ENCODE measurements around the gene CKLF.
"Not testable (repeated sequence)": the region's sequence is repeated elsewhere in the genome, so short reads cannot be mapped to it uniquely, and the experiment has no call there.

CKLF gene

GRCh38 chr16:66594739-66595138 lies 42.4 kb downstream of the CKLF start:
- Histone ChIP-seq H3K9ac (ENCODE audit: low read depth, low read length) (no peak overlapping the region), H3K9me3 (ENCODE audit: insufficient read depth, low read depth, low read length) (no peaks in the 10 kb centered on the region), H3K27me3 (ENCODE audit: insufficient read depth, low read length) (no peaks in the 10 kb centered on the region), H3K27ac (ENCODE audit: low read depth, low read length) (no peak overlapping the region), H3K4me3 (ENCODE audit: low read length) (no peak overlapping the region), H3K36me3 (ENCODE audit: insufficient read depth, low read length) (no peaks in the 10 kb centered on the region), H3K4me1 (ENCODE audit: insufficient read depth, low read length) (no peaks in the 10 kb centered on the region)
- 89% methylated on average over 7 of the region's 7 CpGs for WGBS

- H3K9ac ChIP-seq (ENCODE audit: low read depth, low read length); H3K36me3 ChIP-seq (ENCODE audit: insufficient read depth, low read length); H3K9me3 ChIP-seq (ENCODE audit: insufficient read depth, low read depth, low read length); H3K4me1 ChIP-seq (ENCODE audit: insufficient read depth, low read length); H3K4me3 ChIP-seq (ENCODE audit: low read length); H3K27ac ChIP-seq (ENCODE audit: low read depth, low read length); H3K27me3 ChIP-seq (ENCODE audit: insufficient read depth, low read length): not testable (repeated sequence)
- 88% methylated on average over 4 of the region's 4 CpGs for WGBS
These were observed 44.2 kb downstream of the CKLF start for GRCh38 chr16:66596559-66596958.

- H3K4me3 ChIP-seq (ENCODE audit: low read length): no peak overlapping the region
- H3K27me3 ChIP-seq (ENCODE audit: insufficient read depth, low read length): no peaks in the 10 kb centered on the region
- no peak overlapping the region for H3K9ac ChIP-seq (ENCODE audit: low read depth, low read length)
- H3K9me3 ChIP-seq (ENCODE audit: insufficient read depth, low read depth, low read length): peaks cover 5% of the 10 kb centered on the region; the same call in 1 of the 2 replicates
- no peak overlapping the region for H3K27ac ChIP-seq (ENCODE audit: low read depth, low read length)
- no peaks in the 10 kb centered on the region for H3K4me1 ChIP-seq (ENCODE audit: insufficient read depth, low read length)
- WGBS: 90% methylated on average over 5 of the region's 5 CpGs
- no peaks in the 10 kb centered on the region for H3K36me3 ChIP-seq (ENCODE audit: insufficient read depth, low read length)
These were observed 44.8 kb downstream of the CKLF start for GRCh38 chr16:66596986-66597848.

GRCh38 chr16:66598111-66598510 lies 45.7 kb downstream of the CKLF start:
- Histone ChIP-seq H3K36me3 (ENCODE audit: insufficient read depth, low read length) (no peaks in the 10 kb centered on the region), H3K4me3 (ENCODE audit: low read length) (no peak overlapping the region), H3K9ac (ENCODE audit: low read depth, low read length) (no peak overlapping the region), H3K9me3 (ENCODE audit: insufficient read depth, low read depth, low read length) (peaks cover 5% of the 10 kb centered on the region; the same call in 1 of the 2 replicates), H3K4me1 (ENCODE audit: insufficient read depth, low read length) (no peaks in the 10 kb centered on the region), H3K27me3 (ENCODE audit: insufficient read depth, low read length) (no peaks in the 10 kb centered on the region), H3K27ac (ENCODE audit: low read depth, low read length) (no peak overlapping the region)
- WGBS: 100% methylated on average over 1 of the region's 3 CpGs

GRCh38 chr16:66599726-66600125 lies 47.4 kb downstream of the CKLF start:
- Histone ChIP-seq H3K9me3 (ENCODE audit: insufficient read depth, low read depth, low read length) (peaks cover 5% of the 10 kb centered on the region; the same call in 1 of the 2 replicates), H3K4me1 (ENCODE audit: insufficient read depth, low read length) (no peaks in the 10 kb centered on the region), H3K36me3 (ENCODE audit: insufficient read depth, low read length) (no peaks in the 10 kb centered on the region), H3K27me3 (ENCODE audit: insufficient read depth, low read length) (no peaks in the 10 kb centered on the region), H3K9ac (ENCODE audit: low read depth, low read length) (no peak overlapping the region), H3K4me3 (ENCODE audit: low read length) (no peak overlapping the region), H3K27ac (ENCODE audit: low read depth, low read length) (no peak overlapping the region)
- 91% methylated on average over 4 of the region's 4 CpGs for WGBS

GRCh38 chr16:66600477-66600876 lies 48.1 kb downstream of the CKLF start:
- H3K27me3 ChIP-seq (ENCODE audit: insufficient read depth, low read length): no peaks in the 10 kb centered on the region
- H3K36me3 ChIP-seq (ENCODE audit: insufficient read depth, low read length): no peaks in the 10 kb centered on the region
- peaks cover 5% of the 10 kb centered on the region; the same call in 1 of the 2 replicates for H3K9me3 ChIP-seq (ENCODE audit: insufficient read depth, low read depth, low read length)
- no peak overlapping the region for H3K27ac ChIP-seq (ENCODE audit: low read depth, low read length)
- H3K9ac ChIP-seq (ENCODE audit: low read depth, low read length): no peak overlapping the region
- H3K4me3 ChIP-seq (ENCODE audit: low read length): no peak overlapping the region
- H3K4me1 ChIP-seq (ENCODE audit: insufficient read depth, low read length): no peaks in the 10 kb centered on the region
- WGBS: 98% methylated on average over 1 of the region's 1 CpG

GRCh38 chr16:66601471-66601870 lies 49.1 kb downstream of the CKLF start:
- 91% methylated on average over 5 of the region's 5 CpGs for WGBS

GRCh38 chr16:66603537-66604375 lies 51.4 kb downstream of the CKLF start:
- WGBS: 12% methylated on average over 32 of the region's 32 CpGs
- Histone ChIP-seq H3K9ac (ENCODE audit: low read depth, low read length) (peak overlapping the region; percentile 75), H3K27ac (ENCODE audit: low read depth, low read length) (peak overlapping the region; percentile 72; the same call in 1 of the 2 replicates), H3K4me1 (ENCODE audit: insufficient read depth, low read length) (peaks cover 9% of the 10 kb centered on the region), H3K36me3 (ENCODE audit: insufficient read depth, low read length) (0 out of 2 replicates have a peak, but pooled peaks cover under 1% of the 10 kb centered on the region), H3K27me3 (ENCODE audit: insufficient read depth, low read length) (no peaks in the 10 kb centered on the region), H3K9me3 (ENCODE audit: insufficient read depth, low read depth, low read length) (peaks cover 5% of the 10 kb centered on the region; the same call in 1 of the 2 replicates), H3K4me3 (ENCODE audit: low read length) (peak overlapping the region; percentile 92)

More at GRCh38 chr16:66601471-66601870, 49.1 kb downstream of the CKLF start:
- H3K27me3 ChIP-seq (ENCODE audit: insufficient read depth, low read length): no peaks in the 10 kb centered on the region
- peaks cover 5% of the 10 kb centered on the region; the same call in 1 of the 2 replicates for H3K9me3 ChIP-seq (ENCODE audit: insufficient read depth, low read depth, low read length)
- peaks cover 4% of the 10 kb centered on the region; the same call in 1 of the 2 replicates for H3K4me1 ChIP-seq (ENCODE audit: insufficient read depth, low read length)
- H3K4me3 ChIP-seq (ENCODE audit: low read length): no peak overlapping the region
- H3K36me3 ChIP-seq (ENCODE audit: insufficient read depth, low read length): no peaks in the 10 kb centered on the region
- H3K27ac ChIP-seq (ENCODE audit: low read depth, low read length): no peak overlapping the region
- H3K9ac ChIP-seq (ENCODE audit: low read depth, low read length): no peak overlapping the region

GRCh38 chr16:66604376-66605176 lies 52.2 kb downstream of the CKLF start, which contains the start of gene CMTM3:
Gene CMTM3, plus strand, starts transcription at chr16:66604704. Its CDS starts 102 bp downstream, at chr16:66604806.
- under 1% methylated on average over 92 of the region's 96 CpGs for WGBS
- H3K9me3 ChIP-seq (ENCODE audit: insufficient read depth, low read depth, low read length): peaks cover 5% of the 10 kb centered on the region; the same call in 1 of the 2 replicates
- peaks cover 10% of the 10 kb centered on the region for H3K4me1 ChIP-seq (ENCODE audit: insufficient read depth, low read length)
- peaks cover 9% of the 10 kb centered on the region; the same call in 1 of the 2 replicates for H3K36me3 ChIP-seq (ENCODE audit: insufficient read depth, low read length)
- H3K27ac ChIP-seq (ENCODE audit: low read depth, low read length): peak within 1 kb of the TSS; percentile 72; the same call in 1 of the 2 replicates
- peak within 1 kb of the TSS; percentile 80 for H3K9ac ChIP-seq (ENCODE audit: low read depth, low read length)
- no peaks in the 10 kb centered on the region for H3K27me3 ChIP-seq (ENCODE audit: insufficient read depth, low read length)
- H3K4me3 ChIP-seq (ENCODE audit: low read length): peak within 1 kb of the TSS; percentile 92

GRCh38 chr16:66605177-66605978 lies 53.0 kb downstream of the CKLF start:
- Histone ChIP-seq H3K9ac (ENCODE audit: low read depth, low read length) (peak overlapping the region; percentile 80), H3K4me3 (ENCODE audit: low read length) (peak overlapping the region; percentile 92), H3K36me3 (ENCODE audit: insufficient read depth, low read length) (peaks cover 17% of the 10 kb centered on the region), H3K9me3 (ENCODE audit: insufficient read depth, low read depth, low read length) (peaks cover 5% of the 10 kb centered on the region; the same call in 1 of the 2 replicates), H3K27ac (ENCODE audit: low read depth, low read length) (peak overlapping the region; percentile 35; the same call in 1 of the 2 replicates), H3K4me1 (ENCODE audit: insufficient read depth, low read length) (peaks cover 10% of the 10 kb centered on the region), H3K27me3 (ENCODE audit: insufficient read depth, low read length) (no peaks in the 10 kb centered on the region)
- 3% methylated on average over 58 of the region's 61 CpGs for WGBS

Measured in HUES64 (cell line).